GM18867 (cell line): ENCODE measurements around the gene NKTR.

Source experiments
- ATAC-seq: cut with Tn5 transposase; IDR thresholded peaks from one replicate; pipeline ENCODE4 v1.9.1; 2021; ENCODE audit warnings: mild to moderate bottlenecking, moderate library complexity; ENCODE audit not compliant: unreplicated experiment

NKTR gene

DNA sequence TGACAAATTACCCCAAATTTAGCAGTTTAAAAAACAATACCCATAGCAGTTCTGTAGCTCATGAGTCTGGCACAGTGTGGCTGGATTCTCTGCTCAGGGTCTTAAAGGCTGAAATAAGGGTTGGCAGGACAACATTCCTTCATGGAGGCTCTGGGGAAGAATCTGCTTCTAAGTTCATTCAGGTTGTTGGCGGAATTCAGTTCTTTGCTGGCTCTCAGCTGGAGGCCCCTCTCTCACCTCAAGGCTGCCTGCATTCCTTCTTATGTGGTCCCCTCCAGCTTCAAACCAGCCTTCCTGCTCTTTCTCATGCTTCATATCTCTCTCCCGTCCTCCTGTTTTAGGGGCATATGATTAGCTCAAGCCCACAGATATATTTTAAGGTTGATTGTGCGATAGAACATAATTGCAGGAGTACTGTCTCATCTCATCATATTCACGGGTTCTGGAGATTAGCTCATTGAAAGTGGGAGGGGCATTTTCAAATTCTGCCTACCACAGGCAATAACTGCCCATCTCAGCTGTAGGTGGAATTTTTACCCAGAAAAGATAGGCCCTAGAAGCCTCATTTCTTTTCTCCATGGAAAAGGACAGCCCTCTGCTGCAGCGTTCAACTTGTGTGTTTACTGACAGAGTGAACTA, 47.5 kb downstream of the NKTR start:
- ATAC-seq = no peak

DNA sequence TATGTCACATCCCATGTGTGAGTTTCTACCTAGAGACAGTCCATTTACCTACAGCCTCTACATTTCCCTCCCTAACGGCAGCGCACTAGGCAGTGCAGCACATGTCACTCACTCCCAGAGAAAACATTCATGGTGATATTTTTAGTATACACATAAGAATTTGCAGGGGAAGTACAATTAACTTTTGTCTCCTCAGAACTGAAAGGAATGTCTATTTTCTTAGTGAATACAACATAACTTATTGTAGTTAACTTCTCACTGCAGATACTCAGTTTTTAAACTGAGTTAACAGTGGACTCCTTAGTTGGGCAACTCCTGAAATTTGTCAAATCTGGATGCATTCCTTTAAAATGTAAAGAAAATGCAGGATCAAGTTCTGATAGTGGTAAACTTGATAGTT, 48.5 kb downstream of the NKTR start:
- ATAC-seq = no peak

DNA sequence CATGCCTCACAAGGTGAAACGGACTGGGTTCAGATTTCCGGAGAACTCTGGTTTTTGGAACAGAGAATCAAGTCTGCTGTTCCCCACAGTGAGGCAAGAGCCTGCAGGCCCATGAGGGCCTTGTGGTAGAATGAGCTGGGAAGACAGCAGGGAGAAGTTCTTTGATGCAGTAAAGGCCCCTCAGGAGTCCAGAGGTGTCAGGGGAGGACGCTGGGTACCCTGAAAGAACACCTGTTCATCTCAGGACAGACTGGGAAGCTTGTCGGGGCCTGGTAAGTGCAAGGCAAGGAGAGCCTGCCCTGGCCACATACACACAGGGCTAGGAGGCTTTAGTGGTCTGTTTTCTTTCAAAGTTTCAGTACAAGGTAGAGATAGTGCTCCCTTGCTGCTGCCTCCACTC, 49.3 kb downstream of the NKTR start:
- ATAC-seq = no peak

DNA sequence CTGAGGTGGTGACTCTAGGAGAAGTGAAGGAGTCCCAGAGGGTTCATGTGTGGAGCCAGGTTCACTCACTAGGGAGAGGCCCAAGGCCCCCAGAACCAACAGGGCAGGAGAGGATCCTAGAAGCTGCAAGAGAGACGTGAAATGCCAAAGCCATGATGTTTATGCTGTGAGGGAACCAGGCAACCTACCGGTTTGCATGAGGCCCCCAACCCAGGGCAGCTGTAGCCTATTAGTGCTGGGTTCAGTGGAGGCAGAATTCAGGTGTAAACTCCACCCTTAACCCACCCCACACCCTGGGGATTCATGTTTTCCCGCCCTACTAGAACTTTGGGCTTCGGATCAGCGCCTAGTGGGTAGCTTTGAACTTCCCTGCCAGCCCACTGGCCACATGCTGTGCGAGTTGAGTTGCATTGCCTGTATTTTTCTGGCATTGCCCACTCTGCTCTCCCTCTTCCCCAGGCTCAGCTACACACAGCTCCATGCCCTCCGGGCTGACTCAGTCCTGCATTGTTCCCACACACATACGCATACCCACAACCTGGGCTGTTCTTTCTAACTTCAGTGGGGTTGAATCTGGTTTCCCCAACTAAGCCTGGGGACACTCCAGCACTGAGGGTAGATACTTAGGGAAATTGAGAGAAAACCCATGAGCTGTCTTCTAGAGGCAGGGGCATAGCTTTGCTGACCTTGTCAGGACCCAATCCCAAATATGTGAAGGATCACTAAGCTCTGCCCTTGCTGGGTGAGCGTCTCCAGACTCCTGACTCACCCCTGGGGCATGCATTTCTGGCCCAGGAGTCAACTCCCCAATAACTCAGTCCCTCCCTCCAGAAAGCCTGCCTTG, 51.0 kb downstream of the NKTR start:
- no peak for ATAC-seq

DNA sequence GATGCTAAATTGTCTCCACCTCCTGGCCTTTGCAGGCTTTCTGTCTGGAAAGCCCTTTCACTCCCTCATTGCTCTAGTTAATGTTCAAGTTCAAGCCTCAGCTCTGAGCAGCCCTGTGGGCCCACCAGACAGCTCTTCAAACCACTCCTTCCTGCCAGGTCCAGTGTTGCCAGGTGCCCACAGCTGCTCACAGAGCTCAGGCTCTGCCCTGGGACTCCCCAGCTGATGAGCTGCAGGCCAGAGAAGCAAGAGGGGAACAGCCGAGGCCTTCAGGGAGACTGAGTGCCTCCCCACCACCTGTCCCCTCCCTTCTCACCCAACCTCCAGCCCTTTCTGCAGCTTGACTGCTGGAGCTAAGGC, 51.7 kb downstream of the NKTR start:
- ATAC-seq = no peak

DNA sequence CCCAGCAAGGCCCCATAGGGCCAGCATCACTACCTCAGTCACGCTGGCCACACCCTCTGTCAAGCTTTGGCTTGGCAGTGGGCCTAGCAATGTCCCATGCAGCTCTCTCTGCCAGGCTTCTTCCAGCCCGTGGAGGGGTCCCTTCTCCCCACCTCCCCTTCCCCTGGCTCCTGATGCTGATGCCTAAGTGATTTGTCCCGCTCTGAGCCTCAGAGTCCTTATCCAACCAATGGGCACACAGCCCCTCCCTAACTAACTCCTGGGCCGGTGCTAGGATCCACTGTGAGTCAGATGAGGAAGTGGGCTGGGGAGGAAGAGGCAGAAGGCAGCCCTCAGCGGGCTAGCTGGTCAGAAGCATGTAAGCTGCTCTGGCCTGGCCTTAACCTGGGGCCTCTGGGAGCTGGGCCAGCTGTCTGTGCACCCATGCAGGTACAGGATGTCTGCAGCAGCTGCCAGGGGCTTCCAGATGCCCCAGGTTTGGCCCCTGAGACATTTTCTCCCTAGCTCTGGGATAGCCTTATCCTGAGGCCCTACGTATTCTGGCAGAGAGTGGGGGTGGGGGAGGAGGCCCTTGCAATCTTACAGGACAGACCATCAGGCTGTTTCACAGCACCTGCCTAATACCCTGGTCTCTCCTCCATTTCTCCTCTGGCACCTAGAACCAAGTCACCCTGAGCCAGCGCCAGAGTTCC, 52.3 kb downstream of the NKTR start:
- peak; percentile 56 for ATAC-seq

DNA sequence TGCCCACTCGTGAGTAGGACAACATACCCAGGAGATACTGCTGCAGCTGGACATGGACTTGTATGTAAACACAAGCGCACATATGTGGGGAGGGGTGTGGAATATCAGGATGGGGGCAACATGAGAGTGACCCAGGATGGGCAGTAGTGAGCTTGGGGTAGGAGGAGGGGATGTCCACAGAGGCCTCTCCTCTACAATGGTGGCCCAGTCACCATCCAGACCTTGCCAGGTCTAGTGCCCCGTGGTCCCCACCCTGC, 52.7 kb downstream of the NKTR start:
- ATAC-seq = no peak

DNA sequence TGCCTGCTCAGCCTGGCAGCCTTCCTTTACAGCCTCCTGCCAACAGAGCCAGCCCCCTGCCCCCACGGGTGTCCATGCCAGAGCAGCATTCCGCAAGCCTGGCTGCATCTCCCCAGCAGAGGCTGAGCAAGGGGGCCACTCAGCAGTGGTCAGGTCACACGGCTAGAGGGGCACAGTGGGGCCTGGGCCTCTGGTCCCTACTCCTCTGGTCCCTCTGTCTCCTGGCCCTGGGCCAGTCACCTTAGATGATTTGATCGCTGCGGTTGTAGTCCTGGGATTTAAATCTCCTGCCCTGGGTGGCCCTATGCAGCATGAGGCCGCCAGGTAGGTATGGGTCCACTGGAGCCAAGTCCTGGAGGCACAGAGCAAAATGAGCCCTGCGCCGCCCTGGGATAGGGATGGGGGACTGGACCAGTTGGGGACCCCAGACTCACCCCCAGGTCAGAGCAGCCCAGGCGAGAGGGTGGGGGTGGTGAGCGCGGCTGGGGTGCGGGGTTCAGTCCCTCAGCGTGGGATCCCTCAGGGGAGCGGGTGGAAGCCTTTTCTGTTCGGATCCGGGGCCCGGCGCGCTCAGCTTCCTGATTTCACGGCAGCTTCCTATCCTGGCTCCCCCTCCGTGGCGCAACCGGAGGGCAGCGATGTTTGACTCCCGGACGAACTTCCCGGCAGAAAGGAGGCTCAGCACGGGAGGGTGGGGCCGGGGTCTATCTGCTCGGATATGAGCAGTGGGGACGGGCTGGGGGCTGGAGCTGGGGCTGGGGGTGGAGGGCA, 53.3 kb downstream of the NKTR start, which contains the start of gene ZBTB47:
Gene ZBTB47, plus strand, starts transcription at position 138 of the 771 bp plus-strand sequence. CDS start 4,659 bp downstream, outside the sequence.
- ATAC-seq = peak; percentile 7

DNA sequence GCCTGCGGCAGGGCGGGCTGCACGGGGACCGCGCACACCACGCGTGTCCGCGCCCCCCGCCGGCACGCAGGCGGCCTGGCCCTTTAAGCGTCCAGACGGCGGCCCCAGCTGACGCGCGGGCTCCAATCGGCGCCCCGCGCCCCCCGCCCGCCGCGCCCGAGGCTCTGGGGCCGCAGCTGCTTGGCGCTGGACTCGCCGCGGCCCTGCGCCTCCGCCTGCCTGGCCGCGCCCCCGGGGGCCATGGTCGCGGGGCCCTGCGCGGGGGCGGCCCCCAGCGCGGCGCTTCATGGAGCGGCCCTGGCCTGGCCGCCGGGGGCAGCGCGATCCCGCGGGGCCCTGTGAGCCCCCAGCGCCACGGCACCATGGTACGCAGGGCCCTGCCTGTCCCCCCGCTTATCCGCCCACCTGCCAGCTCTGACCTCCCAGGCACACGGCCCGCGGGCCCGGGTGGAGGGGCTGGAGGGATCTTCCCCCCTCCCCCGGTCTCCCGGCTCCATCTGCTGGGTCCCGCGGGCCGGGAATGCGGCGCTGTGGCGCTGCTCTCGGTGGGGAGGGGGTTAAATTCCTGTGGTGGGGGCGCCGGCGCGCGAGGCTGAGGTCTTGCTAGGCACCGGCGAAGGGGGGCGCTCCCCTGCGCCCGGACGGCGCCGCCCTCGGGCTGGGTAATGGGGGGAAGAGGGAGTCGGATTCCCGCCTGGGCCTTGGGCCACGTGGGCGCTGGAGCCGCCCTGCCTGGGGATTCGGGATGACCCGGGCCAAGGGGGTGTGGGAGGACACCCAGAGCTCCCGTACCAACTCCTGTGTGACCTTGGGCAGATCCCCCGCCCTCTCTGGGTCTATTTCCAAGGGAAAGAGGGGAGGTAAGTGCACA, 54.1 kb downstream of the NKTR start:
- peak; percentile 43 for ATAC-seq

DNA sequence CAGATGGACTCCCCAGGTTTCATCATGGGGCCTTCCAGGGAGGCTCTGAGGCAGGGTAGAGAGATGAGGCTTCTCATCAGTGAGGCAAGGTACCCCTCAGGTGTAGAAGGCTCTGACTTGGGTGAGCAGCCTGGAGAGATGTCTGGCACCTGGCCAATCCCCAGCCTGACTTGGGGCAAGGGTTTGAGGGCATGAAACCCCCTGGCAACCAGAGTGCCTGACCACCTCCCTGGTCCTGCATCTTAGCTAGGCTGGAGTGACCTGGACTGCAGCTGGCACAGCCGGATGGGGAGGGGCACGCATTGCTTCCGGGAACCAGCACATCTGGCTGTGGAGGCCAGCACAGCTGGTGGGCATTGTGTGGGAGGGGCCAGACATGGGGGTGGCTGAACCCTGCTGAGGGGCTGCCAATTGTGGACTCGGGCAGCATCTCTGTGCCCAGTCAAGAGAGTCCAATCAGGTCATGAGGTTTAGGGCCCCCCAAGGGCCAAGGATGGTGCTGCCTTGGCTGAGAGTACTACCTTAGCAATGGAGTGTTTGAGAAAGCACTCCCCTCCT, 54.9 kb downstream of the NKTR start:
- no peak for ATAC-seq

DNA sequence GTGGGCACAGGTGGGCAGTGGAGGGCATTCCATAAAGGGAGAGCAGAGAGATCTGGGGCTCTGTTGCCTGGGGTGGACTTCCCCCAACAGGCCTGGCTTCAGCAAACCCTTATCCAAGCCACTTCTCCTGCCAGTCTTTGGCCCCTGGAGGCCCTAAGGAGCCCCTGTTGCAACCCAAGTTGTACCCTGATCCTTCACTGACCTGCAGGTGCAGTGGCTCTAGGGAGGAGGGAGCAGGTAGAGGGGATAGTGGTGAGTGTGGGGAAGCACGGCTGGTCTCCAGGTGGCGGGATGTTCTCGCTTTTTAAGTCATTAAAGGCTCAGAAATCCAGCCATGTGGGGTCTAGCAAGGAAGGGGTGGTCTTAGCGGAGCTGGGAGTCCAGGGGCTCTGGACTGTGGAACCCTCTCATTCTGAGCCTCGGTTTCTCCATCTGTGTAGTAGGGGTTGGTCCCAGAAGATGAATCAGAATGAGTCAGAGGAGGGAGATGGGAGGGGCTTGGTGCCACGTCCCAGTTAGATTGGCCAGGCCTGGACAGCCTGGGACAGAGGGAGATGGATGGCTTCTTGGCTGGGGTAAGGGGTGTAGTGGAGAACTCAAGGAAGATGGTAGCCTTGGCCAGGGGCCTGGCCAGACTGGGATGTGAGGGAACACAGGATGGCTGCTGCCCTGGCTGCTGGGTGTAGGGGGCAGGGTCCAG, 55.6 kb downstream of the NKTR start:
- no peak for ATAC-seq

DNA sequence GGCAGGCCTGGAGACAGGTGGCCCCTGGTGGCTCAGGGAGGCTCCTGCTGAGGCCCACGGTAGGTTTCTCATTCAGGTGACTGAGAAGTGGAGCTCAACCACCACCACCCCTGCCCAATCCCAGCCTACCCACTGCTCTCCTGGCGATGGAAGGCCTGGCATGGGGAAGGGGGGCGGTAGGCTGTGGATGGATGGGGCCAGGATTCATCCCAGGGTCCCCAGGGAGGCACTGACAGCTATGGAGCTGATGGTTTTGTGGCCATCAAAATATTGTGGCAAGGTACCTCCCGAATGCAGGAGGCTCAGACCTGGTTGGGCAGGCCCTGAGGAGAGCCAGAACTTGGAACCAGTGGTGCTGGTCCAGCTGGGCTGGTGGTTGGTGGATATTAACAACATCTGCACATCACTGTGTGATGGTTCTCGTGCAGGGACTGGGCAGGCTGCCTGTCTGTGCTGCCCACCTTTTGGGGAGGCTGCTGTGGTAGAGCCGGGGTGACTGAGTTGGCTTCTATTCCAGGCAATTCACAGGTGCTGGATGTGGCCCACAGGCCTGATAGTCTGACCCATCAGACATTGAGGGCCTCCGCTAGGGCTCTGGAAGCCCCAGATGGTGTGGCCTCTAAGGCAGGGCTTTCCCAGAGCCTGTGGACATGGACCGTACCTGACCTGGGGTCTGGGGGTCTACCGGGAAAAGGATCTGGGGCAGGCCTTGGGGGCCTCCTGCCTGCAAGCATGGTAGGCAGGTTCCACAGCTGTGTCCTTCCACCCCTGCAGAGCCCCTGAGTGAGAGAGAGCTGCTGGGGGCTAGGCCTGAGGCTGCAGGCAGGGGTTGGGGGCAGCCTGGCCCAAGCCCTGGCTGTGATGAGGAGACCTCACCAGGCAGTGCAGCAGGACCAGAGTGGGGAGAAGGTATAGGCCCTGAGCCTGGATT, 56.5 kb downstream of the NKTR start:
- ATAC-seq = no peak

DNA sequence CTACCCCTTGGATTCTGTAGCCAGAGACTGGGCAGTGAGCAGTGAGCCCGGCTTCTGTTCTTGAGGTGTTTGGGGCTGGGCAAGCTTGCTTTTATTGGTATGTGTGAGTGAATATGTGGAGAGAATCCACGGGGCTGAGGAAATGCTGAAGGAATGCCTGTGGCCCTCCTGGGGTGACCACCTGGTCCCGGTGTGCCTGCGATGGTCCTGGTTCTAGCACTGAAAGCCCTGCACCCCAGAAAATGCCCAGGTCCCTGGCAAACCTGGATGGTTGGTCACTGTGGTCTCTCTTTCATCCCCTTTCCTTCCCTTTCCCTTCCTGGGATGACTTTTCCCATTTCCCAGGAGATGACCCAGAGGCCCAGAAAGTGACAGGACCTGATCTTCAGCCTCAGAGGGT, 57.2 kb downstream of the NKTR start:
- ATAC-seq = no peak

DNA sequence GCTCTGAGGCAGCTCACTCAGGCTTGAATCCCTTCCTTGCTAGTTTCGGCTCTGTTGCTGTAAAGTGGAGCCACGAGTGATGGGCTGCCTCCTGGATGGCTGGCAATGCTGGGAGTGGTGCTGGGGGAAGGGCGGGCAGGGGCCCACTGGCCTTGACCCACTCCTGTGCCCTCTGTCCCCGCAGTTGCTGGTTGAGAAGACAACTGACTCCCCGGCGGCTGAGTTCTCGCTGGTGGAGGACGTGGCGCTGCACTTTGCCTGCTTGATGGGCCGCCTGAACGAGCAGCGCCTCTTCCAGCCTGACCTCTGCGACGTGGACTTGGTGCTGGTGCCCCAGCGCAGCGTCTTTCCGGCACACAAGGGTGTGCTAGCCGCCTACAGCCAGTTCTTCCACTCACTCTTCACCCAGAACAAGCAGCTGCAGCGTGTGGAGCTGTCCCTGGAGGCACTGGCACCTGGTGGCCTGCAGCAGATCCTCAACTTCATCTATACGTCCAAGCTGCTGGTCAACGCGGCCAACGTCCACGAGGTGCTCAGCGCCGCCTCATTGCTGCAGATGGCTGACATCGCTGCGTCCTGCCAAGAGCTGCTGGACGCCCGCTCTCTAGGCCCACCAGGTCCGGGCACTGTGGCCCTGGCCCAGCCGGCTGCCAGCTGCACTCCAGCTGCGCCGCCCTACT, 57.7 kb downstream of the NKTR start:
- ATAC-seq = no peak

DNA sequence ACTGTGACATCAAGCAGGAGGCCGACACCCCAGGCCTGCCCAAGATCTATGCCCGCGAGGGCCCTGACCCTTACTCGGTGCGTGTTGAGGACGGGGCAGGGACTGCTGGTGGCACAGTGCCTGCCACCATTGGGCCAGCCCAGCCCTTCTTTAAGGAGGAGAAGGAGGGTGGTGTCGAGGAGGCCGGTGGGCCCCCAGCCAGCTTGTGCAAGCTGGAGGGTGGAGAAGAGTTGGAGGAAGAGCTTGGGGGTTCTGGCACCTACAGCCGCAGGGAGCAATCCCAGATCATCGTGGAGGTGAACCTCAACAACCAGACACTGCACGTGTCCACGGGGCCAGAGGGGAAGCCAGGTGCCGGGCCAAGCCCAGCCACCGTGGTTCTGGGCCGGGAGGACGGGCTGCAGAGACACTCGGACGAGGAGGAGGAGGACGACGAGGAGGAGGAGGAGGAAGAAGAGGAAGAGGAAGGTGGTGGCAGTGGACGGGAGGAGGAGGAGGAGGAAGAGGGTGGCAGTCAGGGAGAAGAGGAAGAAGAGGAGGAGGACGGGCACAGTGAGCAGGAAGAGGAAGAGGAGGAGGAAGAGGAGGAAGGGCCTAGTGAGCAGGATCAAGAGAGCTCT, 58.4 kb downstream of the NKTR start:
- no peak for ATAC-seq

DNA sequence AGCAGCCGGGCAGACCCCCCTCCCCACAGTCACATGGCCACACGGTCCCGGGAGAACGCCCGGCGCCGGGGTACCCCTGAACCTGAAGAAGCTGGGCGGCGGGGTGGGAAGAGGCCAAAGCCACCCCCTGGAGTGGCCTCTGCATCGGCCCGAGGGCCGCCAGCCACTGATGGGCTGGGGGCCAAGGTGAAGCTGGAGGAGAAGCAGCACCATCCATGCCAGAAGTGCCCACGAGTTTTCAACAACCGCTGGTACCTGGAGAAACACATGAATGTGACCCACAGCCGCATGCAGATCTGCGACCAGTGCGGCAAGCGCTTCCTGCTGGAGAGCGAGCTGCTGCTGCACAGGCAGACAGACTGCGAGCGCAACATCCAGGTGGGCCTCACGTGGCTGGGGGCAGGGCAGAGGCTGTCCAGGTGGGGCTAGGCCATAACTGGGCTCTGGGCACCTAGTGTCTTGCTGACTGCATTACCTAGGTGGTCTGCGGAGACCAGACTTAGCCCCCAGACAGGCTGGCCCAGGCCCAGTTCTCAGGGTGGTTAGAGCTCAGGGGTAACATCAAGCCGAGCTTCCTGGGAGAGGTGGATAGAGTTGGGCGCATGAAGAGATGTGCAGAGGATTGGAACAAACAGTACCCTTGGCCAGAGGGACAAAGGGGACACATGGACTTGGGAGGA, 59.1 kb downstream of the NKTR start:
- no peak for ATAC-seq

DNA sequence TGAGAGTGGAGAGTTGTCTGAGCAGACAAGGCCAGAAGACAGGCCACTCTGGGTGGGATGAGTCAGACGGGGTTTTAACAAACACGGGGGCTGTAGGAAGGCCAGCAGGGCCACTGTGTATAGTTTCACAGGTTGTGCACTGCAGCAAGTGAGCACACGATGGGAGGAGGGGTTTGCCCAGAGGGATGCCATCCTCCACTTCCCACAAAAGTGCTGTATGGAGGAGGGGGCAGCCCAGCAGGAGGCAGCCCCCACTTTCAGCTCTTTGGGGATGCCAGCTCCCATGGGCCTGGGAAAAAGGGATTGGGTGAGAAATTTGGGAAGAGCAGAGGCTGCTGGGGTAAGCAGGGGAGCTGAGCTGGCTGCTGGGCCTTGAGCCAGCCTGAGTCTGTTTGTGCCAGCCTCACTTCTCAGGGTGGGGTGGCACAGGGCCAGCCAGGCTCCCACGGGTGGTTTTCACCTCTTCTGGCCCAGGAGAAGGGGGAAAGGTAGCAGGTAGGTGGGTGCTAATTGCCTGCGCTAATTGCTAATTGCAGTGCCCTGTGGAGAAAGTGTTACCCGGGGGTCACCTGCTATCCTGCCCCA, 59.7 kb downstream of the NKTR start:
- no peak for ATAC-seq
